Activated gamma-delta T cell treated with Interleukin-2 at 50 U/mL for 16 hours (primary cell): ENCODE measurements around the gene TBC1D1.

ENCODE experiments used
- DNase-seq: peaks from one replicate; pipeline ENCODE4 v3.0.0-alpha.2; 2020

Gene TBC1D1

GRCh38 chr4:38133711-38134480, 243.0 kb downstream of the TBC1D1 start:
- DNase-seq: no peak

GRCh38 chr4:38135201-38135600, 244.3 kb downstream of the TBC1D1 start:
- no peak for DNase-seq

- DNase-seq: no peak
Measured at GRCh38 chr4:38136604-38137003, 245.7 kb downstream of the TBC1D1 start.

GRCh38 chr4:38137080-38137479, 246.2 kb downstream of the TBC1D1 start:
- DNase-seq: no peak

DNA sequence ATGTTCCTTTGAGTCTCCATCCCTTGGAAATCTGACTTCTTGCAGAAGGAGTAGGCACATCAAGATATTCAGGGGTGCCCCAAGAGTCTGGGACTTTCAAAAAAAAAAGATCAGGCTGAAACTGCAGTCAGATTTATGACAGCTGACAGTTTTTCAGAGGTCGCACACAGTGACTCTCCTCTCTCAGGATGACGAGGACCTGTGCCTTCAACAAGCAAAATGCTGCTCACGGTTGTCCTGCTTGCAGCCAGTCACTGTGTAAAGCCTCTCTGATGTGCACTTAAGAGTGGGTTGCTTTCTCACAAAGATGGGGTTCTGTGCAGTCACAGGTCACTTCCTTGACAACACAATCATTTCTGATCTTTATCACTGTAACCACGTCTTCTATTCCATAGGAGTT, 247.5 kb downstream of the TBC1D1 start:
- no peak for DNase-seq

GRCh38 chr4:38139187-38139586, 248.3 kb downstream of the TBC1D1 start:
- no peak for DNase-seq

GRCh38 chr4:38140643-38141203, 249.8 kb downstream of the TBC1D1 start:
- no peak for DNase-seq

GRCh38 chr4:38141808-38142500, 251.1 kb downstream of the TBC1D1 start:
- no peak for DNase-seq

GRCh38 chr4:38144031-38144430, 253.1 kb downstream of the TBC1D1 start:
- no peak for DNase-seq

GRCh38 chr4:38145033-38145678, 254.3 kb downstream of the TBC1D1 start:
- DNase-seq: no peak

DNA sequence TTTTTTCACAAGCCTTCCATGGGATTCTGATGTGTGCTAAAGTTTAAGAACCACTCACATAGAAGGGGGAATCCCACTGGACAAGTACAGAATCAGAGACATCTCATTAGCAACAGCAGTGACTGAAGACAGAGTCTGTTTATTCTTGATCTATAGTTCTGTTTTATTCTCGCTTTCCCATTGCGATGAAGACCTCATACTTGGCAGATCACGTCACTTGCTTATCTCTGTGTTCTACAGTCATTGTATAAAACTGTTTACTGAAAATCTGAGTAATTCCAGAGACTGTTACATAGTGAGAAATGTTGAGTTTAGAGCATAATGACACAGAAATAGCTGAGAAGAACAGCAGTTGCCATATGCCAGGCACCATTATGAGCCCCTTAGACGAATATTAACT, 254.9 kb downstream of the TBC1D1 start:
- no peak for DNase-seq

DNA sequence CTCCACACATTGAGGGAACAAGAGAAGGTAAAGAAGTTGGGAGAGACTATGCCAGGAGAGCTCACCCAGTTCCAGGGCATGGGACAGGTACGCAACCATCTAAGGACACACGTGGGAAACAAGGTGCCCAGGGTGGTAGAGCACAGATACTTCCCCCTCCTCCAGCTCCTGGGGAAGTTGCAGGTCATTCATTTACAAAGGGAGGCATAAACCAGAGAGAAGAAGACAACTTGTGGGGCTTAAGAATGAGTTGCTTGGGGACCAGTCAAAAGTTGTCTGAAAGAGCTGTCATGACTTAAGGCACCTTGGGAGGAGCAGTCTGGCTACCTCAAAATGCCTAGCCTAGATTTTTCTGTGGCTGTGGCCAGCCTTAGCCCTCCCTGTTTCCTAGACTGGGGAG, 255.5 kb downstream of the TBC1D1 start:
- no peak for DNase-seq

- DNase-seq: no peak
Measured at GRCh38 chr4:38149472-38149996, 258.6 kb downstream of the TBC1D1 start.

DNA sequence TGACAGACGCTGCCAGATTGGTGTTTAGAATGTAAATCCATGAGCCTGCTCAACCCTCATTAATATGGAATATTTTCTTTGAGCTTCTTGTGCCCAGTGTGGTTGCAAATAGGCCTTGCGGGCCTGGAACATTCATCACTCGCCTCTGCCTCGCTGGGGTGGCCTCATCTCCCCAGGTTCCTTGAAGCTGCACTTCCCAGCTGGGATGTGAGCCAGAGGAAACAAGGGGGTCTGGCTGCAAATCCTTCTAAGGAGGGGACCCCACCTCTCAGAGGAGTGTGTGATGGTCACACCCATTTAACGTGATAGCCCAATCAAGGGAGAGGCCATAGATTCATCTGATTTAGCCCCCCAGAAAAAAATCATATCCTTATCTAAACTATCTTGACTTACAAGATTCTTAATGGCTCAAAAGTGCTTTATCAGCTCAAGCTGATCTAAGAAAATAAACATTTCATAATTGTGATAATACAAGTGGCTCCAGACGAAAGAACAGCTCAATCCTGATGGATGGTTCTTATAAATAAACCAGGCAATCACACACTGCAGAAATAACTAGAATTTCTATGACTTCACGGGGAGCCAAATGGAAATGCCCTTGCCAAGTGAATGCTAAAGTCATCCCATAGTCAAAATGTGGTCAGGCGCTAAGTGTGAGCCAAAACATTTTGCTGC, 259.2 kb downstream of the TBC1D1 start:
- DNase-seq: no peak

DNA sequence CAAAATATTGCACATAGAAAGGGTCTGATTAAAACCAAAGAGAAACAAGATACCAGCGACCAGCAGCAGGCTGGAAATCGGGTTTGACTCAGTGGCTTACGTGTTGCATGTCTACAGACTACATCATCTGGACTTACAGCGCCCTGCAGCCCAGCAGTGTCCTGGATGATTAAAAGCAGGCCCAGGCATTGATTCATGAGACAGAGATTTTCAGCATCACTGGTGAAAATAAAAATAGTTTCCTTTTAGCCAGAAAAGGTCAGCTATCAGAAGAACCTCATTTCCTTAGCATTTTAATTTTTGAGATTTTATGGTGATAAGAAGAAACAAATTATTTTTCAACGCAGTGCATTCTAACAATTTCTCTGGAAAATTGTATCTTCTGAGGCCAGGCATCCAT, 259.9 kb downstream of the TBC1D1 start:
- no peak for DNase-seq

GRCh38 chr4:38151873-38152272, 261.0 kb downstream of the TBC1D1 start:
- no peak for DNase-seq

- DNase-seq: no peak
Measured at GRCh38 chr4:38152305-38152704, 261.4 kb downstream of the TBC1D1 start.

DNA sequence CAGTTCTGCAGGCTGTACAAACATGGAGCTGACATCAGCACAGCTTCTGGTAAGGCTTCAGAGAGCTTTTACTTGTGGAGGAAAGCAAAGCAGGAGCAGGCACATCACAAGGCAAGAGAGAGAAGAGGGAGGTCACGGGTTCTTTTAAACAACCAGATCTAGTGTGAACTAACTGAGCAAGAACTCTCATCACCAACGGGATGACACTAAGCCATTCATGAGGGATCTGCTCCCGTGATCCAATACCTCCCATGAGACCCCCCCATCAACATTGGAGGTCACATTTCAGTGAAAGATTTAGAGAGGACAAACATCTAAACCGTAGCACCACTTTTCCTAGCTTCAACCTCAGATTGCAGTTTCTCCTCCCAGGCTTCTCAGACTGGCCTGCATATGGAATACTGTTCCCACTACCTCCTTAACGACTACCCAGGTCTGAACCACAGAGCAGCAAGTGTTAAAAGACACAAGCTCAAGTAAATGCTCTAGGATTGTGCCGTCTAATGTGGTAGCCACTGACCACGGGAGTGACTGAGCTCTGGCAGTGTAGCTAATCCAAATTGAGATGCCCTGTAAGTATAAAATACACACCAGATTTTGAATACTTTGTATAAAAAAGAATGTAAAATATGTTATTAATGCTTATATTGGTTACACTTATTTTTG, 262.0 kb downstream of the TBC1D1 start:
- no peak for DNase-seq

- no peak for DNase-seq
Measured at GRCh38 chr4:38153387-38153760, 262.5 kb downstream of the TBC1D1 start.

- DNase-seq: no peak
Measured at GRCh38 chr4:38154252-38154651, 263.4 kb downstream of the TBC1D1 start.

GRCh38 chr4:38154681-38155588, 264.1 kb downstream of the TBC1D1 start:
- no peak for DNase-seq
